SK-N-SH treated with all-trans-retinoic acid at 6 μM for 48 hours (cell line): ENCODE data around the gene ATG2A.

ENCODE experiments used
- ATAC-seq: fragments of 200-7000 bp; cut with Tn5 transposase; 3 replicates; pipeline ENCODE4 v1.9.1; 2020; ENCODE audit warnings: mild to moderate bottlenecking, moderate library complexity
- BACH2 ChIP-seq: fragments of 250-450 bp; sonication (Bioruptor Pico); IDR thresholded peaks from 2 replicates; pipeline ENCODE4 v1.9.0; 2021; ENCODE audit warnings: mild to moderate bottlenecking, borderline replicate concordance
- CSDC2 ChIP-seq: fragments of 250-450 bp; sonication (Bioruptor Pico); IDR thresholded peaks from 2 replicates; pipeline ENCODE4 v1.5.0; 2020; ENCODE audit warnings: mild to moderate bottlenecking, moderate library complexity
- CSRNP3 ChIP-seq: fragments of 250-450 bp; sonication (Bioruptor Pico); IDR thresholded peaks from 2 replicates; pipeline ENCODE4 v1.5.1; 2021; ENCODE audit warnings: mild to moderate bottlenecking, moderate library complexity
- ISL1 ChIP-seq: fragments of 250-450 bp; sonication (Bioruptor Pico); IDR thresholded peaks from 2 replicates; pipeline ENCODE4 v2.1.2; 2022; ENCODE audit warnings: mild to moderate bottlenecking, moderate library complexity
- PATZ1 ChIP-seq: fragments of 250-450 bp; sonication (Bioruptor Pico); IDR thresholded peaks from 2 replicates; pipeline ENCODE4 v1.8.0; 2020; ENCODE audit warnings: mild to moderate bottlenecking, moderate library complexity, borderline replicate concordance
- POU6F1 ChIP-seq: fragments of 250-450 bp; sonication (Bioruptor Pico); IDR thresholded peaks from 2 replicates; pipeline ENCODE4 v1.8.0; 2021; ENCODE audit warnings: low read depth, mild to moderate bottlenecking, moderate library complexity, borderline replicate concordance
- PPARA ChIP-seq: fragments of 250-450 bp; sonication (Bioruptor Pico); IDR thresholded peaks from 2 replicates; pipeline ENCODE4 v1.5.0; 2020; ENCODE audit warnings: mild to moderate bottlenecking, borderline replicate concordance
- RARB ChIP-seq: fragments of 250-450 bp; sonication (Bioruptor Pico); IDR thresholded peaks from 2 replicates; pipeline ENCODE4 v1.8.0; 2021; ENCODE audit warnings: mild to moderate bottlenecking, moderate library complexity
- SNAI2 ChIP-seq: fragments of 250-450 bp; sonication (Bioruptor Pico); IDR thresholded peaks from 2 replicates; pipeline ENCODE4 v1.5.0; 2020; ENCODE audit warnings: mild to moderate bottlenecking, moderate library complexity
- TOX ChIP-seq: fragments of 250-450 bp; sonication (Bioruptor Pico); IDR thresholded peaks from 2 replicates; pipeline ENCODE4 v1.8.0; 2021; ENCODE audit warnings: mild to moderate bottlenecking, moderate library complexity, borderline replicate concordance
- TSHZ2 ChIP-seq: fragments of 250-450 bp; sonication (Bioruptor Pico); IDR thresholded peaks from 2 replicates; pipeline ENCODE4 v1.5.0; 2020; ENCODE audit warnings: mild to moderate bottlenecking, moderate library complexity
- ZFP3 ChIP-seq: fragments of 250-450 bp; sonication (Bioruptor Pico); IDR thresholded peaks from 2 replicates; pipeline ENCODE4 v1.5.0; 2020; ENCODE audit warnings: mild to moderate bottlenecking, moderate library complexity
- ZFP30 ChIP-seq: fragments of 450-650 bp; formaldehyde crosslinking; IDR thresholded peaks from 2 replicates; pipeline ENCODE4 v1.5.0; 2022; ENCODE audit warnings: mild to moderate bottlenecking, moderate library complexity
- ZNF565 ChIP-seq: fragments of 450-650 bp; formaldehyde crosslinking; conservative IDR thresholded peaks from 2 replicates; pipeline ENCODE4 v1.5.0; 2020; ENCODE audit warnings: low read depth, mild to moderate bottlenecking, moderate library complexity
- ZNF70 ChIP-seq: fragments of 450-650 bp; formaldehyde crosslinking; IDR thresholded peaks from 2 replicates; pipeline ENCODE4 v1.5.0; 2020; ENCODE audit warnings: mild to moderate bottlenecking, moderate library complexity
- ZNF8 ChIP-seq: fragments of 450-650 bp; formaldehyde crosslinking; IDR thresholded peaks from 2 replicates; pipeline ENCODE4 v1.5.0; 2020; ENCODE audit warnings: mild to moderate bottlenecking, moderate library complexity

The ATG2A gene

GRCh38 chr11:64896448-64897022 lies 20.5 kb downstream of the ATG2A start:
- ATAC-seq = no peak
- TF ChIP-seq PPARA (CRISPR knock-in tag) (no peak), ISL1 (CRISPR knock-in tag) (no peak), ZFP30 (CRISPR knock-in tag) (no peak), POU6F1 (CRISPR knock-in tag) (no peak), SNAI2 (no peak), ZFP3 (CRISPR knock-in tag) (no peak), PATZ1 (CRISPR knock-in tag) (no peak), CSDC2 (CRISPR knock-in tag) (no peak), ZNF8 (CRISPR knock-in tag) (no peak), ZNF565 (CRISPR knock-in tag) (no peak), RARB (no peak), ZNF70 (CRISPR knock-in tag) (no peak), TOX (CRISPR knock-in tag) (no peak)

- TF ChIP-seq ZNF565 (CRISPR knock-in tag) (no peak), BACH2 (CRISPR knock-in tag) (no peak), TOX (CRISPR knock-in tag) (no peak), TSHZ2 (CRISPR knock-in tag) (no peak), RARB (no peak), CSRNP3 (no peak), ZNF70 (CRISPR knock-in tag) (no peak)
- ATAC-seq = no peak; the same call in 2 of the 3 replicates
Observed at GRCh38 chr11:64894812-64895452, 22.1 kb downstream of the ATG2A start.

GRCh38 chr11:64894070-64894811 lies 22.8 kb downstream of the ATG2A start:
- ATAC-seq = peak; percentile 92
- TF ChIP-seq RARB (no peak), SNAI2 (no peak), ZFP30 (CRISPR knock-in tag) (no peak), ZNF565 (CRISPR knock-in tag) (no peak), ZFP3 (CRISPR knock-in tag) (no peak), ZNF8 (CRISPR knock-in tag) (no peak)

GRCh38 chr11:64893194-64894069 lies 23.6 kb downstream of the ATG2A start:
- TF ChIP-seq TOX (CRISPR knock-in tag) (no peak), BACH2 (CRISPR knock-in tag) (no peak), PATZ1 (CRISPR knock-in tag) (no peak)
- ATAC-seq = no peak
